HUES64 (cell line): ENCODE results near the gene GMEB1. TPM values are rescaled to one million over a fixed set of nuclear protein-coding genes. Genes with fewer than 3 reads are reported as not detected.
"Not testable (repeated sequence)": the region's sequence is repeated elsewhere in the genome, so short reads cannot be mapped to it uniquely, and the experiment has no call there.

Source experiments
- H3K27ac ChIP-seq: 2 replicates; pipeline ENCODE4 v1.7.0; 2013; ENCODE audit warnings: low read depth, low read length, inconsistent platforms
- H3K27me3 ChIP-seq: 2 replicates; pipeline ENCODE4 v1.6.1; 2013; ENCODE audit warnings: mild to moderate bottlenecking, low read length; ENCODE audit not compliant: insufficient read depth
- H3K36me3 ChIP-seq: 2 replicates; pipeline ENCODE4 v1.6.1; 2013; ENCODE audit warnings: mild to moderate bottlenecking, low read length; ENCODE audit not compliant: insufficient read depth
- H3K4me1 ChIP-seq: 2 replicates; pipeline ENCODE4 v1.6.1; 2013; ENCODE audit warnings: mild to moderate bottlenecking, low read length, moderate library complexity; ENCODE audit not compliant: insufficient read depth
- H3K4me3 ChIP-seq: 2 replicates; pipeline ENCODE4 v1.5.1; 2013; ENCODE audit warnings: mild to moderate bottlenecking, low read length, moderate library complexity
- H3K9ac ChIP-seq: 2 replicates; pipeline ENCODE4 v1.6.1; 2013; ENCODE audit warnings: mild to moderate bottlenecking, low read depth, low read length
- H3K9me3 ChIP-seq: 2 replicates; pipeline ENCODE4 v1.6.1; 2013; ENCODE audit warnings: low read depth, low read length; ENCODE audit not compliant: insufficient read depth
- WGBS: fragments of 150-250, 120-280 bp; methylation state at CpG from one replicate; pipeline ENCODE4 v1.1.7; 2013; ENCODE audit warnings: missing lambda C conversion rate; 5-methylcytosine and 5-hydroxymethylcytosine counted together
- polyA plus RNA-seq, 2 experiments: library from polyadenylated mRNA; stranded (reverse); fragments of 50-300 nt; gene quantifications; one replicate each; pipeline ENCODE4 v1.2.3, GENCODE V29; 2013

GMEB1 gene
- polyA plus RNA-seq (2013, experiment 1 of 2): 11.8 TPM
- polyA plus RNA-seq (2013, experiment 2 of 2): 13.9 TPM

- Histone ChIP-seq H3K4me3 (peak within 1 kb of the TSS; percentile 79), H3K27ac (peak within 1 kb of the TSS; percentile 97), H3K27me3 (no peaks in the 10 kb centered on the region), H3K9ac (peak within 1 kb of the TSS; percentile 91), H3K36me3 (no peaks in the 10 kb centered on the region), H3K4me1 (peaks cover 16% of the 10 kb centered on the region; the same call in 1 of the 2 replicates), H3K9me3 (no peaks in the 10 kb centered on the region)
- WGBS: 5% methylated on average over 29 of the region's 57 CpGs
Measured at GRCh38 chr1:28668191-28668955, at the start of gene GMEB1. TSS of gene GMEB1 (plus strand) at chr1:28668784. CDS start at chr1:28683613, 14,829 bp downstream.

GRCh38 chr1:28631713-28632112 is 36.9 kb upstream of the GMEB1 start:
- WGBS: no CpG with 5 or more reads among the region's 1 CpG
- no peaks in the 10 kb centered on the region for H3K27me3 ChIP-seq
- no peaks in the 10 kb centered on the region for H3K9me3 ChIP-seq
- H3K9ac ChIP-seq: no peak overlapping the region
- H3K4me1 ChIP-seq: no peaks in the 10 kb centered on the region
- no peak overlapping the region for H3K4me3 ChIP-seq
- H3K27ac ChIP-seq: no peak overlapping the region
- H3K36me3 ChIP-seq: no peaks in the 10 kb centered on the region

- Histone ChIP-seq H3K4me1 (no peaks in the 10 kb centered on the region), H3K9me3 (no peaks in the 10 kb centered on the region), H3K27ac (no peak overlapping the region), H3K27me3 (no peaks in the 10 kb centered on the region), H3K4me3 (no peak overlapping the region), H3K36me3 (no peaks in the 10 kb centered on the region), H3K9ac (no peak overlapping the region)
- WGBS: 97% methylated on average over 4 of the region's 4 CpGs
Measured at GRCh38 chr1:28632560-28632959, 36.0 kb upstream of the GMEB1 start.

- 89% methylated on average over 1 of the region's 1 CpG for WGBS
- Histone ChIP-seq H3K4me1 (peaks cover 10% of the 10 kb centered on the region), H3K27ac (no peak overlapping the region), H3K27me3 (no peaks in the 10 kb centered on the region), H3K9ac (no peak overlapping the region), H3K36me3 (no peaks in the 10 kb centered on the region), H3K9me3 (no peaks in the 10 kb centered on the region), H3K4me3 (no peak overlapping the region)
Measured at GRCh38 chr1:28640766-28641165, 27.8 kb upstream of the GMEB1 start.

GRCh38 chr1:28642056-28642846 is 26.3 kb upstream of the GMEB1 start:
- 1% methylated on average over 26 of the region's 26 CpGs for WGBS
- Histone ChIP-seq H3K36me3 (no peaks in the 10 kb centered on the region), H3K9ac (peak overlapping the region; percentile 89), H3K27ac (peak overlapping the region; percentile 95), H3K9me3 (no peaks in the 10 kb centered on the region), H3K27me3 (no peaks in the 10 kb centered on the region), H3K4me1 (peaks cover 10% of the 10 kb centered on the region), H3K4me3 (peak overlapping the region; percentile 98)

- peak within 1 kb of the TSS; percentile 89 for H3K9ac ChIP-seq
- H3K27ac ChIP-seq: peak within 1 kb of the TSS; percentile 95
- no peaks in the 10 kb centered on the region for H3K36me3 ChIP-seq
- peak within 1 kb of the TSS; percentile 98 for H3K4me3 ChIP-seq
- no peaks in the 10 kb centered on the region for H3K27me3 ChIP-seq
- no peaks in the 10 kb centered on the region for H3K9me3 ChIP-seq
- 8% methylated on average over 49 of the region's 49 CpGs for WGBS
- peaks cover 13% of the 10 kb centered on the region for H3K4me1 ChIP-seq
Measured at GRCh38 chr1:28642847-28643635, 25.5 kb upstream of the GMEB1 start, which contains the start of gene TAF12. TSS of gene TAF12 (minus strand) at chr1:28643067. CDS start at chr1:28622081, 20,986 bp downstream.

GRCh38 chr1:28644494-28644893 is 24.1 kb upstream of the GMEB1 start:
- Histone ChIP-seq H3K27ac (no peak overlapping the region), H3K9ac (no peak overlapping the region), H3K9me3 (no peaks in the 10 kb centered on the region)

GRCh38 chr1:28645406-28645805 is 23.2 kb upstream of the GMEB1 start:
- H3K4me3 ChIP-seq, H3K9ac ChIP-seq, H3K27ac ChIP-seq, H3K9me3 ChIP-seq, H3K27me3 ChIP-seq, H3K36me3 ChIP-seq: not testable (repeated sequence)
- 94% methylated on average over 11 of the region's 11 CpGs for WGBS
- peaks cover 13% of the 10 kb centered on the region for H3K4me1 ChIP-seq

More at GRCh38 chr1:28644494-28644893, 24.1 kb upstream of the GMEB1 start:
- Histone ChIP-seq H3K36me3 (no peaks in the 10 kb centered on the region), H3K4me1 (peaks cover 13% of the 10 kb centered on the region), H3K4me3 (no peak overlapping the region), H3K27me3 (no peaks in the 10 kb centered on the region)
- 78% methylated on average over 3 of the region's 3 CpGs for WGBS

- H3K27ac ChIP-seq: no peak overlapping the region
- no peak overlapping the region for H3K4me3 ChIP-seq
- H3K9ac ChIP-seq: no peak overlapping the region
Measured at GRCh38 chr1:28646040-28646439, 22.5 kb upstream of the GMEB1 start.

GRCh38 chr1:28648008-28648473 is 20.5 kb upstream of the GMEB1 start:
- H3K36me3 ChIP-seq: no peaks in the 10 kb centered on the region
- WGBS: 10% methylated on average over 18 of the region's 18 CpGs
- H3K27me3 ChIP-seq: no peaks in the 10 kb centered on the region
- H3K4me3 ChIP-seq: peak overlapping the region; percentile 54
- H3K27ac ChIP-seq: peak overlapping the region; percentile 98
- peak overlapping the region; percentile 97 for H3K9ac ChIP-seq
- H3K9me3 ChIP-seq: no peaks in the 10 kb centered on the region
- peaks cover 8% of the 10 kb centered on the region for H3K4me1 ChIP-seq

More at GRCh38 chr1:28646040-28646439, 22.5 kb upstream of the GMEB1 start:
- 89% methylated on average over 1 of the region's 1 CpG for WGBS
- Histone ChIP-seq H3K36me3 (no peaks in the 10 kb centered on the region), H3K4me1 (peaks cover 13% of the 10 kb centered on the region), H3K27me3 (no peaks in the 10 kb centered on the region), H3K9me3 (no peaks in the 10 kb centered on the region)
